ENCODE measurements around the gene CCNC.
A peak's percentile ranks its signal among the peaks of the same experiment; 100 is the strongest.
"Not testable (repeated sequence)": the region's sequence is repeated elsewhere in the genome, so short reads cannot be mapped to it uniquely, and the experiment has no call there.

The CCNC gene

DNA sequence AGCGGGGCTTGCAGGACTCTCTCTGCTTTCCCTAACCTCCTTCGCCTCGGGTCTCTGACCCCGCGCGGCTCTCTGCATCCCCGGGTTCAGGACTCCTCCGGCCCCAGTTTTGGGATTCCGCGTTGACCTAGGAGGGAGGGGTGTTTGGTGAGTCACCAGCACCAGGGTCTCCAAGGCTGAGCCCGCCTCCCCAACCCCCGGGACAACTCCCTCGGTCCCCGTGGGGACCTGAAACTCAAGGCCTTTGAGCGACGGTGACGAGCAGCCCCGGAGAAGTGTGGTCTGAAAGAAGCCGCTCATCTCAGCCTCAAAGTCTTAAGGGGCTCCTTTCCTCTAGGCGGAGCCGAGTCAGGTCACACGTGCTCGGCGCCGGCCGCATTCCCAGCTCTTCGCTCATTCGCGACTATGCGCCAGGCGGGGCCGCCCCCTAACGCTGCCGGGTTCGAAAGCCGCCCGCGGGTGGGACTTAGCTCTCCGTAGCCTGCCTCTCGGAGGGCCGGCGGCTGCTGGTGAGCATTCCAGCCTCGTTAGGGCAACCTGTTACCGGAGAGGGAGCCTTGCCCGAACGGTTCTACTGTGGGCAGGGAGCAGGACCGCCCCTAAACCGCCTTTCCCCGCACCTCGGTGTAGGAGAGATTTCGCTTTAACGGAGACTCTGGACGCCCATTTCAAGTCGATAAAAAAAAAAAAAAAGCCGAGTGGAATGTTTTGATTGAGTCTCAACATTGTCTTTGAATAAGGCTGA, 35.1 kb upstream of the CCNC start:
- no peak for DNase-seq (ENCODE audit: low read depth in 2 of 2)

DNA sequence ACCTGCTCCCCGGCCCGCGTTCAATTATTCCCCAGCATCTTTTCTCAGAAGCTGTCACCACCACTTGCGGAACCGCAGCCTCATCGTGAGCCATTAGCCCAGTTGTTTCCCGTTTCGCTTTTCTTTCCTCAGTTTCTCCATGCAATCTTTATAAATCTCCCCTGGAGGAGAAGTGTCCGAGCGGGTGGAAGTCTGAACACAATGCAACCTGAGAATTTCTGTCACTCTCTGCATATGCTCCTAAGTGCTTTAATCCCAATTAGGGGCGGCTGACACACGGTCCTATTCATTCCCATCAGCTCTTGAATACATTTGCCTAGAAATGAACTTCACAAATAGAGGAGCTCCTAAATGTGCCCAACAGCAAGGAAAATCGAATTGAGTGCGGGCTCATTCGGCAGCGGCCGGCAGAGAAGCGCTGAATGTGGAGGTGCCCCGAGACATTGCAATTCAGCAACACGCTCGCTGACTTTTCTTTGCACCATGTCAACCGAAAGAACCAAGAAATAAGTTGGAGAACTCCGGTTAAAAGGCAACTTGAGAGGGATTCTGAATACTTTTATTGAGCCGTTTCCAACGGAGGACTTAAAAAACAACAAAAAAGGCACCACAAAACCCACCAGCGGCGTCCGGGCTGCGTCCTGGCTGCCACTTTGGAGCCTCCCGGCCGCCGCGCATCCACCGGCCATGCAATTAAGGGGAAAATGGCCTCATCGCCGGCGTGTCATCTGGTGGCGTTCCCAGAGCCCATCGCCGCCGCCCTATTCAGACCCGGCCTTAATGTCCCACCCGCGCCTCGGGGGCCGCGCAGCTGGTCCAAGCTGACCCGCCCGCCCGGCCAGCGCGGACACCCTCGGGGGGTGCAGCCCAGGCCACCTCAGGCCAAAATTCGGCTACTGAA, 34.3 kb upstream of the CCNC start:
- no peak for DNase-seq (ENCODE audit: low read depth in 2 of 2)

DNA sequence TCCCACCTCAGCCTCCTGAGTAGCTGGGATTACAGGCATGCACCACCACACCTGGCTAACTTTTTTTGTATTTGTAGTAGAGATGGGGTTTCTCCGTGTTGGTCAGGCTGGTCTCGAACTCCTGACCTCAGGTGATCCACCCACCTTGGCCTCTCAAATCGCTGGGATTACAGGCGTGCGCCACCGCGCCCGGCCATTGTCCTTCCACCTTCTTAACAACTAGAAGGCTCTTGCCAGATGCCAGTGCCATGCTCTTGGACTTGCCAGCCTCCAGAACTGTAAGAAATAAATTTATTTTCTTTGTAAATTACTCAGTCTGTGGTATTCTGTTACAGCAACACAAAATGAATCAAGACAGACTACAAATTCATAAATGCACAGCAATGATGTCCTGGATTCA, 26.2 kb upstream of the CCNC start:
- not testable (repeated sequence) for DNase-seq (ENCODE audit: low read depth in 2 of 2)

DNA sequence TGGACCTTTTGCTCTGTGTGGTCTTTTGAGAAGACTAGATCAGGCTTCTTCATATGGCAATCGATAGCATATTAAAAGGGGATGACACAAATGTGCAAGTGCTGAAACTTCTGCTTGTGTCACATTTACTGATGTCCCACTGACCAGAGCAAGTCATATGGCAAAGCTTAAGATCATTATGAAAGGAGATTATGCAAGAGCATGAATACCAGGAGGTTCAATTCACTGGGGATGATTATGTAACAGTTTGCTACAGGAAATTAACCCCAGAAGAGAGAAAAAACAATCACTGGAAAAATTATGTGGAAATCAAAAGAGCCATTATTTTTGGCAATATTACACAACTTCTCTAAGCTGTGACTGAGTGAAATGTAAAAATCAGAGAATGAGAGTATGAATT, 24.4 kb upstream of the CCNC start:
- DNase-seq (ENCODE audit: low read depth in 2 of 2) = no peak

DNA sequence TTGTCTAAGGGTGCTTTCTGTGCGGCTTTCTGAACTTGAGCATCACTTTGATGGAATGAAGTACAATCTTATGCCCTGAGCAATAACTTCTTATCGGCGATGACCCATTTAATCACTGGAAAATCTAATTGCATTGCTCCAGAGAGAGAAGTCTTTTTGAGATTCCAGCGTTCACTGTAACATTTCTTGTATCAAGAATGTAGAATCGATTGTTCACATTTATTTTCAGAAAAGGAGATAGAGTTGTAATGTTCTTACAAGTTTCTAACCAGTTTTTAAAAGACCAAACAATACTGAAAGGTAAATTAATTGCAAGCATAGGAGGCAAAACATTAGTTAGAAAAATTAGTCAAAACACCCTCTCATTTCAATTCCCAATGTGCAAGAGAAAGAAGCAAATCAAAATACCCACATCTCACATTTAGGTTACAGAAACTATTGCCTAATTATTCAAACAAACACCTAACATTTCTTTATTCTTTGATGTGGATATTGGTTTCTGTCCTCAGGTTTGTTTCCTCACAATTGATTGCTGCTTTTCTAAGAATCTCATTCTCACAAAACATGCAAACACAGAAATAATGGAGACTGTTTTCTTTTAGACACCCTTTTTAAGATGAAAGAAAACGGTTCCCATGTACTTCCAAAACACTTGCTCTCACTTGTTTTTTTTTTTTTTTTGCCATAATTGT, 23.4 kb upstream of the CCNC start:
- no peak for DNase-seq (ENCODE audit: low read depth in 2 of 2)

DNA sequence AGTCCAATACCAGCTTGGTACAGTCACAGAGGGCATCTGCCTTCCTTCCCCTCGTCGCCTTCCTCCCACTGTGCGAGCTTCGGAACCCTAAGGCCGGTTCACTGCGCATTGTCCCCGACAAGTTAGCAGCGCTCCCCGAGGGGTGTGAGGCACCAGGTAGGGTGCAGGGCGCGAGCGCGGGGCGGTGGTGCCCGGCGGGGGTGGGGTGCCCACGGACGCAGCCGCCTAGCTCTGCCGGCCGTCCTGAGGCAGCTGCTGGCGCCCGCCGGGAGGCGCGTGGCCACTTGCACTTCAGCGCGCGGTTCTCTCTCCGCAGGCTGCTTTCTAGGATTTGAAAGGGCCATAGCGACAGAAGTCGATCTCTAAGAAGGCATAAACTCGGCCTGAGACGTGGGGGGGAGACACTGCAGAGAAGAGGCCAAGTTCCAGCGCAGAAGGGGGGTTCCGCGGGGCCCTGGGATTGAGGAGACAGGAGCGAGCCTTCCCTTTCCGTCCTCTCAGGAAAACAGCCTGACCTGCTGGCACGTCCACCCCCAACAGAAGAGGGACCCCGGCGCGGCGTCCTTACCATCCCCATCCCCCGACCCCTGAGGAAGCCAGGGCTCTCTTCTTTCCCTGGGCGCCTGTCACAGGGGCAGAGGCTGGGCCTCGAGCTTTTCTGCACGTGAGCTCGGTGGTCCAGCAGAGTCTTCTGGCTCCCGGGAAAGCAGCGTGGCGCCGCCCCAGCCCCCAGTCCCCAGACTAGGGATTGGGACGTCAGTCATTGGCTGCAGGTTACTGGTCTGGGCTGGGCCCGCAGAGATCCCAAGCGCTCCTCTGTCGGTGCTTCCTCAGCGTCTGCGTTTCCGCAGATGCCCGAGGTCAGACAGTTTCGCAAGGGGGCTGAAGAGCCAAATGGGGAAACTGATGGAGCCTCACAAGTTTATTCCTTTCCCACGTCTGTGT, 22.5 kb upstream of the CCNC start:
- no peak for DNase-seq (ENCODE audit: low read depth in 2 of 2)

DNA sequence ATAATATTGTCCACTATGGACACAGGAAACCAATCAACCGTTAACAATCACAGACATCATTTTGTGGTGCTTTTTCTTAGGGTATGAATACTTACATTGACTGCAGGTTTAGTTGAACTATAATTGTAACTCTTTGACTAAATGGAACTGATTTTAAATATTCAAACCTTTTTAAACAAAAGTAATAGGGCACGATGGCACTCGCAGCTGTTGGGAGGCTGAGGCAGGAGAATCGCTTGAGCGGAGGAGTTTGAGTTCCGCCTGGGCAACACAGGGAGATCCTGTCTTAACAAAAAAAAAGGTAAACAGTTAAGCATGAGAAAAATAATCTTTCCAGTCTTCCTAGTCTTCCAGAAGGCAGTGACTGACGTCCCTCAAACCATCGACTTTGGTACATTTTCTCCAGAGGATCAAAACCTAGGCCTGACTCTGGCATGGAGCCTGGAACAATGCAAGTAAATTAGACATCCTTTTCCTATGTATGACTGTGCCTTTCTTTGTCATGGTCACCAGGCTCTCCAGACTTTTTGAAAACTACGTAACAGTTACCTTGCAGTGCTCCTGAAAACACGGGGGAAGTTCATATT, 21.5 kb upstream of the CCNC start:
- no peak for DNase-seq (ENCODE audit: low read depth in 2 of 2)

DNA sequence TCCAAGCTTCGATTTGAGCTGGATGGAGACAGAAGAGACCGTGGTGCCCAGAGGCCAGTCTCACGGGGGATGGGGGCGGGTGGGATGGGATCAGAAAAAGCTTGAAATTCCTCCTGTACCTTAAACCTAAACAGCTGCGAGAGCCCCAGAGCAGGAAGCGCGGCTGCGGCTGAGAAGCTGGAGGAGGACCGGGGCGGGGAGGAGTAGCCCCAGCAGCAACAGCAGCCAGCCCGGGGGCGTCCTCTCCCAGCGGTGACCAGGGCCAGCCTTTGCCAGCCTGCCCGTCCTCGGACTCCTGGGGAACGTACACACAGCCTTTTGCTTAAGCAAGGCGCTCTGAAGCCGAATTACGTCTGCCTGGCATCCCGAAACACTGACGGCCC, 20.8 kb upstream of the CCNC start:
- no peak for DNase-seq (ENCODE audit: low read depth in 2 of 2)

DNA sequence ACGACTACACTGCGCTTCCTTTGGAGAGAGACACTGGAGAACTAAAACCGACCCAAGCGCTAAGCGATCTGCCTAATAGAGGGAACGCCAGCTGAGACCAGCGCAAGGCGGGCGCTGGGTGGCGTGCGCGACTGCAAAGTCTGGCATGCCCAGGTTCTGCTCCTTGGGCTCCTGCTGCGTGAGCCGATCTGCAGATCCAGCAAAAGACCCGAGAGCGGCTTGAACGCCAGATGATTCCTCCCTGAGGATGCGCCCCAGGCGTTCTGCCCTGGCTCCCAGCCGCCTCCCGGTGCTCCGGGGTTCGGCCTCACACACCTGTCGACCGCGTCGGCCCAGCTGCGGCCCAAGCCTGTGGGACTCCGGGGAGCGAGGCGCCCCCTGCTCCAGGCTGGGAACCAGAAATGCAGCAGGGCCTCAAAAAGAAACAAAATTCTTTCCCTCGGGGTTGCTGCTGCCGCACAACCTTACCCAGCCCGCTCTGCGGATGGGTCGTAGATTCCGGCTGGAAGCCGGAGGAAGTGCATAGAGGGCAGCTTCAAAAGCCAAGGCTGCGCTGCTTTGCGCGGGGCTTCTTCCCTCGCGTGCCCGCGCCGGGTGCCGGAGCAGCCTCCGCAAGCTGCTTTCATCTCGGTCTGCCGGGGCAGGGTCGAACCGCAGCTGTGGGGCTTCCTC, 20.3 kb upstream of the CCNC start:
- peak; percentile 27 to 35 for DNase-seq (ENCODE audit: low read depth in 2 of 2)

DNA sequence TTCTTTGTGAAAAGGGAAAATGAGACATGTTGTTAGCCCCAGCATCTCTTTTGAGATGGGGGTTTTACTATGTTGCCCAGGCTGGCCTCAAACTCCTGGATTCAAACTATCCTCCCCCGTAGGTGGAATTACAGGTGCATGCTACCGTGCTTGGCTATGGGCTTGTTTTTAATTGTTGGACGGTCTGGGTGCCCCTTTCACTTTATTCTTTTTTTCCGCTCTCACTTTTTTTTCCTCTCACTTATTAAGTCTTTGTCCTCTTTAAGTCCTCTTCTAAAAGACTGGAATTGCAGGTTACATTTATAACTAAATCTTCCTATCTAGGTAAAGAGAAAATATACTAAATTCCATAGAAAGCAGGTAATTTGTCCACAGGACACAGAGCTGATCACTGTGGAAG, 19.3 kb upstream of the CCNC start:
- DNase-seq (ENCODE audit: low read depth in 2 of 2) = no peak

DNA sequence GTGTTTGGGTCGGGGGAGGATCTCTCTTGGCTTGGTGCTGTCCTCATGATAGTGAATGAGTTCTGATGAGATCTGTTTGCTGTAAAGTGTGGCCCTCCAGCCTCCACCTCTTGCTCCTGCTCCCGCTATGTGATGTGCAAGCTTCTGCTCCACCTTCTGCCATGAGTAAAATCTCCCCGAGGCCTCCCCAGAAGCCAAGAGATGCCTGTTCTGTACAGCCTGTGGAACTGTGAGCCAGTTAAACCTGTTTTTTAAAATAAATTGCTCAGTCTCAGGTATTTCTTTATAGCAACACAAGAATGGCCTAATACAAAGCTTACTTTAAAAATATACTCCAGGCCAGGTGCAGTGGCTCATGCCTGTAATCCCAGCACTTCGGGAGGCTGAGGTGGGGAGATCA, 11.3 kb upstream of the CCNC start:
- no peak for DNase-seq (ENCODE audit: low read depth in 2 of 2)

DNA sequence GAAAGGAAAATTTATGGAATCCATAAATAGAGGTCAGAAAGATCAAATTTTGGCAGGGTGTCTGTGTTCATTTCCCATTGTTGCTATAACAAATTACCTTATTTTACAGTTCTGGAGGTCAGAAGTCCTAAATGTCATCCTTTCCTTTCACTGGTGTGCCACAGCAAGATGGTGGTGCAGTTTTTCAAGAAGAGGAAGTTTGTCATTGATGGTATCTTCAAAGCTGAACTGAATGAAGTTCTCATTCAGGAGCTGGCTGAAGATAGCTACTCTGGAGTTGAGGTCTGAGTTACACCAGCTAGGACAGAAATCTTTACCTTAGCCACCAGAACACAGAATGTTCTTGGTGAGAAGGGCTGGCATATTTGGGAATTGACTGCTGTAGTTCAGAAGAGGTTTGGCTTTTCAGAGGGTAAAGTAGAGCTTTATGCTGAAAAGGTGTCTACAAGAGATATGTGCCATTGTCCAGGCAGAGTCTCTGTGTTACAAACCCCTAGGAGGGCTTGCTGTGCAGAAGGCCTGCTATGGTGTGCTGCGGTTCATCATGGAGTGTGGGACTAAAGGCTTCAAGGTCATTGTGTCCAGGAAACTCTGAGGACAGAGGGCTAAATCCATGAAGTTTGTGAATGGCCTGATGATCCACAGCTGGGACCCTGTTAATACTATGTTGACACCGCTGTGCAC, 7.2 kb upstream of the CCNC start:
- DNase-seq (ENCODE audit: low read depth in 2 of 2) = no peak

DNA sequence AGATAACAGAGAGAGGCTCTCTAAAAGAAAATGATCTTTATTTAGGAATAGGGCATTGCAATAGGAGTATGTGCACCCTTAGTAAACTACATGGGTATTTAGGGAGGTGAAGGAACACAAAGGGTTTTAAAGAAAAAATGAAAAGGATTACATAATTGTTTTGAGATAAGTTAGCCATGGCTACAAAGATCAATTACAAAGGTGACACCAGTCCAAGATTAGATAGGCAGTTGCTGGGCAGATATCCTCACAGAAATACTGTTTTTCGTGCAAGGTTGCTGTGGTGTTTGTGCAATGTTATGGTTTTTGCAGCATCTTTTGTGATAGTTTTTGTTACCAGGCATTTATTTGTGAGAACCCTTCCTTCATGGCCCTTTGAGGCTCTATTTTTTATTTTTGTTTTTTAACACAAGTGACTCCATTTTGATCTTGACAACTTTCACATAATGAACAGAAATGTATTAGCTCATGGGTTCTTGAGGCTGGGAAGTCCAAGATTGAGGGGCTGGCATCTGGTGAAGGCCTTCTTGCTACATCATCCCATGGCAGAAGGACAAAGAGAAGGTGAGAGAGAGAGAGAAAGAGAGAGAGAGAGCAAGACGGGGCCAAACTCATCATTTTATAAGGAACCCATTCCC, 5.6 kb upstream of the CCNC start:
- no peak for DNase-seq (ENCODE audit: low read depth in 2 of 2)

DNA sequence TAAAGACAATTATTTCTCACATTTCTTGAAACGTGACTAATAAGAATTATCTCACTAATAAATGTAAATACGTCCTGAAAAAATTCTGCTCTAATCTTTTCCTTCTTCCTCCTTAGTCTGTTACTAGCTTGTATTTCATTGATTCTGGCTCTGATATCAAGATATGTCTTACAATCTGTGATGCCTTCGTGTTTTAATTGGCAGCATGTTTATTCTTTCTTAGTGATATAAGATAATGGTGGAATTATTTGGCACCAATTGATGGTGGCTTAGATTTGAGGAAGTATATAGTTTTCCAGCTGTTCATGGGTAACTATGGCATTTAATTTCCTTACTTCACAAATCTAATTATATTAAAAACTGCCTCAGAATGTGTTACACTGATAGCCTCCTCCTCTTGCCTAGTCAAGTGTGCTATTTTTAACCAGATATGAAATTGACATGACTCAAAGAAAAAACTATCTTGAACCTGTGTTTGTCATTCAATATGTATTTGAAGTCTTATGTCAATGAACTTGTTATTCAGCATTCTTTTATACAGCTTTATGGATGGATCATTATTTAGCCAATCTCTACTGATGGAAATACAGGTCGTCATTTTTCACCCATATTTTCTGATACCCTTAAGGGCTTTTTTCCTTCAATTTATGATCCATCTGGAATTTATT, 5.3 kb downstream of the CCNC start:
- no peak for DNase-seq (ENCODE audit: low read depth in 2 of 2)

DNA sequence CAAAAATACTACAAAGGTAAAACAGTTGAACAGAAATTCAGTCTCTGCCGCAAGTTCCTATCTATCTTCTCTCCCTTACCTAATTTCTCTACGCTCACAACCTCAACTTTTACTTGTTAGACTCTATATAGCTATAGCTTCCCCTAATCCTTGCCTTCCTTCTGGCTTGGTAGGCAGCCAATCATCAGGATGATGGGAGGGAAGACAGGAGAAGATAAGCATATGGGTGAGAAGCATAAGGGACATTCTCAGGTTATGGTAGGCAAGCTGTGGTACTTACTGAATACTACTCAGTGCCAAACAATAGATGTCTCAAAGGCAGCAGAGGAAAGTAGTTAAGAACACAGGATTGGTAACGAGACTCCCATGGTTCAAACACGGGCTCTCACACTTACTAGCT, 7.8 kb downstream of the CCNC start:
- no peak for DNase-seq (ENCODE audit: low read depth in 2 of 2)

DNA sequence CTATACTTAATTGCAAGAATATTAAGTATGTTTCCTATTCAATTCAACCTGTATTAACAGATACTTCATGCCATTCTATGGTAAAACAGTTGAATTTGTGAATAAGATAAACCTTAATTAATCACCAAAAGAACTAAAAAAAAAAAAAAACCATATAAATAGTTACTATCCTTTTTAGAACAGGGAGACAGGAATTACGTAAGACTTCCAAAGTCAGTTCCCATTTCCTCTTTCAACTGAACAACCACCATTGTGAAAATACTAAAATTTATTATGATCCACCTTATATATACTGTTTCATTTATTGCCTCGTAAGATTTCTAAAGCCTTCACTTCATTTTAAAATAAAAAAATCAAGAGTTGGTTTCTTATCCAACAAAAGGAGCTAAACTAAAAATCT, 9.4 kb downstream of the CCNC start:
- no peak for DNase-seq (ENCODE audit: low read depth in 2 of 2)

DNA sequence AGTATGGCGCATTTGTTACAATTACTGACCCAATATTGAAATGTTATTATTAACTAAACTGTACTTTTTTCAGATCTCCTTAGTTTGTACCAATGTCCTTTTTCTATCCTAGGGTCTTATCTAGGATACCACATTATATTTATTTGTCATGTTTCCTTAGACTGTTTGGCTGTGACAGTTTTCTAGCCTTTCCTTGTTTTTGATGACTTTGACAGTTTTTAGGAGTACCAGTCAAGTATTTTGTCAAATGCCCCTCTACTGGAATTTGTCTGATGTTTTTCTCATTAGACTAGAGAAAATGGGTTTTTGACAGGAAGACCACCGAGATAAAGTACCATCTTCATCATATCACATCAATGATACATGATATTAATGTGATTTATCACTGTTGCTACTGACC, 14.6 kb downstream of the CCNC start:
- DNase-seq (ENCODE audit: low read depth in 2 of 2) = no peak

DNA sequence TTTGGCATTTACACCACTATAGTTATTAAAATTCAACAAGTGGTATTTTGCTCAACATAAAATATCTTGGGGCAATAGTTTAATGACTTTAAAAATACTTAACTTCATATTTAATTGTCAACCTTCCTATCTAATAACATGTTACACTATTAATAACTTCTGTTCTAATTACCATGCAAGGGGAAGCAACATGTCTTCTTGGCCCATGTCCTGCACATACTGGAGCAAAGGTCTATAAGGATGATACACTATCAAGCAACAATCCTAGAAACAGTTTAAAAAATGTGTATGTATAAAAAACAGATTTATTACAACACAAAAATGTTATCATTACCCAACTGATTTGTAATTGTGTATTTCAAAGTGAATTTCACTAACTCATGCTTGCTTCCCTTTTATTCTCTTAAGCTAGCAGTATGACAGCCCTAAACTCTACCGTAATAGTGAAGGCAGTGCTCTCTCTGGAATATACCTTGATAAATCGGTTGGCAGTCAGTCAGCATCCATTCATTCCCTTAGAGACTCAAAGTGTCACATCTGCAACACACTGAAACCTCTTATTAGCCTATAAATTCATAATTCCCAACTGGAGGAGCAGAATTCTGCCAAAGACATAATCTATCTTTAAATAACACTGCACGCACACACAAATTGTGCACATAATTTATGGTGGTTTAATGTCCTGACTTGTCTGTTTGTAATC, 18.3 kb downstream of the CCNC start:
- DNase-seq (ENCODE audit: low read depth in 2 of 2) = no peak
